Smooth muscle cell (in vitro differentiated cells): ENCODE data around the gene SCUBE3. TPM values are rescaled to one million over a fixed set of nuclear protein-coding genes. Genes with fewer than 3 reads are reported as not detected.

Experiments
- DNase-seq: peaks from one replicate; lab custom pipeline; 2025; ENCODE audit not compliant: unreplicated experiment; lab: John Stamatoyannopoulos, UW
- H2AFZ ChIP-seq: fragments of 200-600 bp; sonication (generic); 2 replicates; pipeline ENCODE4 v1.6.0; 2016; ENCODE audit warnings: antibody characterized with exemption, low read depth, mild to moderate bottlenecking
- H3F3A ChIP-seq: fragments of 200-600 bp; sonication (generic); 2 replicates; pipeline ENCODE4 v1.6.0; 2017; ENCODE audit warnings: antibody characterized with exemption, low read depth
- H3K27ac ChIP-seq: fragments of 200-600 bp; sonication (generic); 2 replicates; pipeline ENCODE4 v1.5.1; 2016; ENCODE audit warnings: low read depth, mild to moderate bottlenecking
- H3K27me3 ChIP-seq: fragments of 200-600 bp; sonication (generic); 2 replicates; pipeline ENCODE4 v1.6.1; 2016; ENCODE audit warnings: low read depth, mild to moderate bottlenecking
- H3K36me3 ChIP-seq: fragments of 200-600 bp; sonication (generic); 2 replicates; pipeline ENCODE4 v1.5.1; 2016; ENCODE audit warnings: low read depth
- H3K4me1 ChIP-seq: fragments of 200-600 bp; sonication (generic); 2 replicates; pipeline ENCODE4 v1.5.1; 2016; ENCODE audit warnings: low read depth
- H3K4me2 ChIP-seq: fragments of 200-600 bp; sonication (generic); 2 replicates; pipeline ENCODE4 v1.6.0; 2016; ENCODE audit warnings: mild to moderate bottlenecking
- H3K4me3 ChIP-seq: fragments of 200-600 bp; sonication (generic); 2 replicates; pipeline ENCODE4 v1.5.1; 2016; ENCODE audit warnings: mild to moderate bottlenecking
- H3K79me2 ChIP-seq: fragments of 200-600 bp; sonication (generic); 2 replicates; pipeline ENCODE4 v1.6.0; 2016; ENCODE audit warnings: low read depth, mild to moderate bottlenecking
- H3K9ac ChIP-seq: fragments of 200-600 bp; sonication (generic); 2 replicates; pipeline ENCODE4 v1.6.0; 2016; ENCODE audit warnings: low read depth
- H3K9me3 ChIP-seq: fragments of 200-600 bp; sonication (generic); replicated peaks from 2 replicates; pipeline ENCODE4 v1.5.1; 2016; ENCODE audit warnings: low read depth
- H4K20me1 ChIP-seq: fragments of 200-600 bp; sonication (generic); 2 replicates; pipeline ENCODE4 v1.6.0; 2016; ENCODE audit warnings: low read depth
- WGBS: methylation state at CpG from one replicate; pipeline ENCODE4 v1.1.7; 2016; ENCODE audit warnings: low lambda C conversion rate; 5-methylcytosine and 5-hydroxymethylcytosine counted together
- polyA plus RNA-seq: library from polyadenylated mRNA; unstranded; fragments of >200 nt; fragmentation: Nextera tagmentation; extraction: Ambion mirVana; gene quantifications from 2 replicates; pipeline ENCODE4 v1.2.1, GENCODE V29; 2016
- total RNA-seq: library from RNA; depleted of rRNA; stranded (reverse); fragments of >200 nt; gene quantifications from 2 replicates; pipeline ENCODE4 v1.2.3, GENCODE V29; 2014
- TF ChIP-seq, protein P1 (sequence below): fragments of 200-600 bp; sonication (generic); IDR thresholded peaks from 2 replicates; pipeline ENCODE4 v1.5.1; 2017; ENCODE audit warnings: borderline replicate concordance, mild to moderate bottlenecking, antibody characterized with exemption; ENCODE audit not compliant: insufficient read depth, poor library complexity, severe bottlenecking

SCUBE3 gene
- total and polyA plus RNA-seq, 2 experiments from 2014 or later, result 14.6 to 18.0 TPM

DNA sequence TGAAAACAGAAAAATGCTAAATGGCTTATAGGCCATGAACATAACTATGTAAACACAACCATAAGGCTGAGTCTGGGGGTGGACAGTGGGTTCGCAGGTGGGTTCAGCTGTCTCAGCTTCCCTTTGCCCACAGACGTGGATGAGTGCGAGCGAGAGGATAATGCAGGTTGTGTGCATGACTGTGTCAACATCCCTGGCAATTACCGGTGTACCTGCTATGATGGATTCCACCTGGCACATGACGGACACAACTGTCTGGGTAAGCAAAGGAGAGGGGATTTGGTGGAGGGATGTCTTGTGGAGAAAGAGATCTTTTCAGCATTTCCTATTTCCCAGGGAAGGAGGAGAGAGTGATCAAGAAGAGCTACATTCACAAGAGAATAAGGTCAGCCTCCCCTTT, 14.7 kb downstream of the SCUBE3 start:
- Histone ChIP-seq H3K27ac (no peak overlapping the region), H3F3A (no peaks in the 10 kb centered on the region), H3K4me3 (no peak overlapping the region), H3K36me3 (no peaks in the 10 kb centered on the region), H3K79me2 (no peaks in the 10 kb centered on the region), H3K9me3 (no peaks in the 10 kb centered on the region), H4K20me1 (peaks cover 59% of the 10 kb centered on the region), H3K4me2 (no peak overlapping the region), H3K27me3 (no peaks in the 10 kb centered on the region), H3K9ac (no peak overlapping the region), H2AFZ (no peak overlapping the region), H3K4me1 (no peaks in the 10 kb centered on the region)
- WGBS, result 98% methylated on average over 6 of the region's 6 CpGs
- TF ChIP-seq, protein P1, sequence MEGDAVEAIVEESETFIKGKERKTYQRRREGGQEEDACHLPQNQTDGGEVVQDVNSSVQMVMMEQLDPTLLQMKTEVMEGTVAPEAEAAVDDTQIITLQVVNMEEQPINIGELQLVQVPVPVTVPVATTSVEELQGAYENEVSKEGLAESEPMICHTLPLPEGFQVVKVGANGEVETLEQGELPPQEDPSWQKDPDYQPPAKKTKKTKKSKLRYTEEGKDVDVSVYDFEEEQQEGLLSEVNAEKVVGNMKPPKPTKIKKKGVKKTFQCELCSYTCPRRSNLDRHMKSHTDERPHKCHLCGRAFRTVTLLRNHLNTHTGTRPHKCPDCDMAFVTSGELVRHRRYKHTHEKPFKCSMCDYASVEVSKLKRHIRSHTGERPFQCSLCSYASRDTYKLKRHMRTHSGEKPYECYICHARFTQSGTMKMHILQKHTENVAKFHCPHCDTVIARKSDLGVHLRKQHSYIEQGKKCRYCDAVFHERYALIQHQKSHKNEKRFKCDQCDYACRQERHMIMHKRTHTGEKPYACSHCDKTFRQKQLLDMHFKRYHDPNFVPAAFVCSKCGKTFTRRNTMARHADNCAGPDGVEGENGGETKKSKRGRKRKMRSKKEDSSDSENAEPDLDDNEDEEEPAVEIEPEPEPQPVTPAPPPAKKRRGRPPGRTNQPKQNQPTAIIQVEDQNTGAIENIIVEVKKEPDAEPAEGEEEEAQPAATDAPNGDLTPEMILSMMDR, result no peak
- no peak for DNase-seq

GRCh38 chr6:35229304-35229703, 15.5 kb downstream of the SCUBE3 start:
- TF ChIP-seq, protein P1, result no peak
- no peak overlapping the region for H3K4me2 ChIP-seq
- H3K4me3 ChIP-seq, result no peak overlapping the region
- H3K4me1 ChIP-seq, result no peaks in the 10 kb centered on the region
- no peaks in the 10 kb centered on the region for H3K79me2 ChIP-seq
- H3K9ac ChIP-seq, result no peak overlapping the region
- no peaks in the 10 kb centered on the region for H3K9me3 ChIP-seq
- no peak overlapping the region for H3K27ac ChIP-seq
- no peaks in the 10 kb centered on the region for H3K27me3 ChIP-seq
- DNase-seq, result no peak
- WGBS, result 84% methylated on average over 5 of the region's 5 CpGs
- H3K36me3 ChIP-seq, result no peaks in the 10 kb centered on the region
- H3F3A ChIP-seq, result no peaks in the 10 kb centered on the region
- no peak overlapping the region for H2AFZ ChIP-seq
- H4K20me1 ChIP-seq, result peaks cover 62% of the 10 kb centered on the region

- Histone ChIP-seq H3K4me3 (no peak overlapping the region), H3K4me1 (no peaks in the 10 kb centered on the region), H4K20me1 (peaks cover 68% of the 10 kb centered on the region), H3K79me2 (no peaks in the 10 kb centered on the region), H3K4me2 (no peak overlapping the region), H3K9me3 (no peaks in the 10 kb centered on the region), H3K9ac (no peak overlapping the region), H3K36me3 (no peaks in the 10 kb centered on the region), H3F3A (no peaks in the 10 kb centered on the region), H3K27ac (no peak overlapping the region), H3K27me3 (no peaks in the 10 kb centered on the region), H2AFZ (no peak overlapping the region)
- DNase-seq, result no peak
- whole genome bisulfite sequencing, result 100% methylated on average over 1 of the region's 1 CpG
- TF ChIP-seq, protein P1, result no peak
Measured at GRCh38 chr6:35230498-35230897, 16.7 kb downstream of the SCUBE3 start.

GRCh38 chr6:35230950-35231349, 17.2 kb downstream of the SCUBE3 start:
- TF ChIP-seq, protein P1, result no peak
- Histone ChIP-seq H3K79me2 (no peaks in the 10 kb centered on the region), H2AFZ (no peak overlapping the region)

More at GRCh38 chr6:35230950-35231349, 17.2 kb downstream of the SCUBE3 start:
- Histone ChIP-seq H4K20me1 (peaks cover 67% of the 10 kb centered on the region), H3K36me3 (no peaks in the 10 kb centered on the region), H3F3A (no peaks in the 10 kb centered on the region), H3K4me2 (no peak overlapping the region), H3K27ac (no peak overlapping the region), H3K9ac (no peak overlapping the region), H3K27me3 (no peaks in the 10 kb centered on the region), H3K4me1 (no peaks in the 10 kb centered on the region), H3K4me3 (no peak overlapping the region), H3K9me3 (no peaks in the 10 kb centered on the region)
- 100% methylated on average over 1 of the region's 1 CpG for WGBS
- DNase-seq, result no peak
